Breast epithelium (tissue), 3 donors: ENCODE measurements around the gene CEACAM16.

Source experiments
- POLR2A ChIP-seq: fragments of 450-650 bp; IDR thresholded peaks from one replicate; pipeline ENCODE4 v1.6.1; 2016; ENCODE audit warnings: antibody characterized with exemption, mild to moderate bottlenecking, moderate library complexity
- POLR2AphosphoS5 ChIP-seq, 3 donors: sonication (generic); formaldehyde crosslinking; IDR thresholded peaks; one replicate each; pipeline ENCODE4 v1.6.1; 2017; ENCODE audit warnings: antibody characterized with exemption in 3 of 3
- TF ChIP-seq, protein P1 (sequence below), 3 donors: fragments of 450-650 bp; IDR thresholded peaks; one replicate each; pipeline ENCODE4 v1.5.1; 2016 to 2017; ENCODE audit warnings: antibody characterized with exemption in 3 of 3, mild to moderate bottlenecking in 3 of 3, moderate library complexity in 3 of 3

- TF ChIP-seq, protein P1, sequence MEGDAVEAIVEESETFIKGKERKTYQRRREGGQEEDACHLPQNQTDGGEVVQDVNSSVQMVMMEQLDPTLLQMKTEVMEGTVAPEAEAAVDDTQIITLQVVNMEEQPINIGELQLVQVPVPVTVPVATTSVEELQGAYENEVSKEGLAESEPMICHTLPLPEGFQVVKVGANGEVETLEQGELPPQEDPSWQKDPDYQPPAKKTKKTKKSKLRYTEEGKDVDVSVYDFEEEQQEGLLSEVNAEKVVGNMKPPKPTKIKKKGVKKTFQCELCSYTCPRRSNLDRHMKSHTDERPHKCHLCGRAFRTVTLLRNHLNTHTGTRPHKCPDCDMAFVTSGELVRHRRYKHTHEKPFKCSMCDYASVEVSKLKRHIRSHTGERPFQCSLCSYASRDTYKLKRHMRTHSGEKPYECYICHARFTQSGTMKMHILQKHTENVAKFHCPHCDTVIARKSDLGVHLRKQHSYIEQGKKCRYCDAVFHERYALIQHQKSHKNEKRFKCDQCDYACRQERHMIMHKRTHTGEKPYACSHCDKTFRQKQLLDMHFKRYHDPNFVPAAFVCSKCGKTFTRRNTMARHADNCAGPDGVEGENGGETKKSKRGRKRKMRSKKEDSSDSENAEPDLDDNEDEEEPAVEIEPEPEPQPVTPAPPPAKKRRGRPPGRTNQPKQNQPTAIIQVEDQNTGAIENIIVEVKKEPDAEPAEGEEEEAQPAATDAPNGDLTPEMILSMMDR (IDR thresholded peaks at IDR 0.05) = no peak
- TF ChIP-seq POLR2A = no peak
- no peak for TF ChIP-seq POLR2AphosphoS5 (IDR thresholded peaks at IDR 0.05)
Observed at GRCh38 chr19:44714597-44715169, 15.7 kb downstream of the CEACAM16 start.
